ENCODE measurements around the gene RIT2. TPM values are rescaled to one million over a fixed set of nuclear protein-coding genes. Genes with fewer than 3 reads are reported as not detected.

Gene RIT2
- polyA plus RNA-seq, 2 of the 4 experiments (the other 2 are of a cell fraction), result not detected

GRCh38 chr18:43046322-43046721 lies 69.2 kb downstream of the RIT2 start:
- FAIRE-seq, result no peak
- WGBS (ENCODE audit: missing lambda C conversion rate), result 0% methylated on average over 1 of the region's 2 CpGs
- H3K4me2 ChIP-seq, result no peak overlapping the region
- no peak overlapping the region for H3K27ac ChIP-seq
- ATAC-seq, result no peak
- no peak for TF ChIP-seq RNF2 (IDR thresholded peaks at IDR 0.05; ENCODE audit: borderline replicate concordance, low read depth)
- no peak overlapping the region for H3K4me3 ChIP-seq
- DNase-seq (ENCODE audit: low read depth in 1 of 2, low spot score in 1 of 2), result no peak
- H3K9me3 ChIP-seq, result no peaks in the 10 kb centered on the region
- POLR2A ChIA-PET, result no interaction called here
- H3K4me1 ChIP-seq, result no peaks in the 10 kb centered on the region
- CTCF ChIA-PET, result no interaction called here

DNA sequence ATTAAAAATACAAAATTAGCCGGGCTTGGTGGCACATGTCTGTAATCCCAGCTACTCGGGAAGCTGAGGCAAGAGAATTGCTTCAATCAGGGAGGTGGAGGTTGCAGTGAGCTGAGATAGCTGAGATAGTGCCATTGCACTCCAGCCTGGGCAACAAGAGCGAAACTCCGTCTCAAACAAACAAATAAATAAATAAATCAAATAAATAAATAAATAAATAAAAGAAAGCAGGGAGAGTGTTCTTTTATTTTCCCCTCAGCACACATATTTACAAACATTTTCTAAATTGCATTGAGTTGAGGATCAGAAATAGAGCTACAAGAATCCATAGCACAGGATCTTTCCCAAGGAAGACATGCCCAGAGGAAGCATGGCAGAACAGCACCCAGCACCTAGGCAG lies 71.9 kb downstream of the RIT2 start:
- Histone ChIP-seq H3K4me2 (no peak overlapping the region), H3K27ac (no peak overlapping the region), H3K4me3 (no peak overlapping the region), H3K4me1 (no peaks in the 10 kb centered on the region), H3K9me3 (no peaks in the 10 kb centered on the region)
- ChIA-PET POLR2A (no interaction called here), CTCF (no interaction called here)
- 3% methylated on average over 4 of the region's 4 CpGs for WGBS (ENCODE audit: missing lambda C conversion rate)
- no peak for FAIRE-seq
- DNase-seq (ENCODE audit: low read depth in 1 of 2, low spot score in 1 of 2), result no peak
- TF ChIP-seq RARB (CRISPR knock-in tag; IDR thresholded peaks at IDR 0.05), result no peak
- peak; percentile 33; the same call in 1 of the 2 replicates for TF ChIP-seq ZC3H11A (IDR thresholded peaks at IDR 0.05)
- TF ChIP-seq TP53 (CRISPR knock-in tag; IDR thresholded peaks at IDR 0.05), result no peak
- ATAC-seq, result no peak

GRCh38 chr18:43040281-43040680 lies 75.2 kb downstream of the RIT2 start:
- TF ChIP-seq CHD4 (IDR thresholded peaks at IDR 0.05; ENCODE audit: borderline replicate concordance), result no peak
- no peak overlapping the region for H3K27ac ChIP-seq
- no peak for FAIRE-seq
- no peaks in the 10 kb centered on the region for H3K4me1 ChIP-seq
- no peak for ATAC-seq
- no peak overlapping the region for H3K4me3 ChIP-seq
- no peak overlapping the region for H3K4me2 ChIP-seq
- DNase-seq (ENCODE audit: low read depth in 1 of 2, low spot score in 1 of 2), result no peak
- WGBS (ENCODE audit: missing lambda C conversion rate), result 0% methylated on average over 2 of the region's 2 CpGs
- ChIA-PET POLR2A (no interaction called here), CTCF (no interaction called here)
- H3K9me3 ChIP-seq, result no peaks in the 10 kb centered on the region

DNA sequence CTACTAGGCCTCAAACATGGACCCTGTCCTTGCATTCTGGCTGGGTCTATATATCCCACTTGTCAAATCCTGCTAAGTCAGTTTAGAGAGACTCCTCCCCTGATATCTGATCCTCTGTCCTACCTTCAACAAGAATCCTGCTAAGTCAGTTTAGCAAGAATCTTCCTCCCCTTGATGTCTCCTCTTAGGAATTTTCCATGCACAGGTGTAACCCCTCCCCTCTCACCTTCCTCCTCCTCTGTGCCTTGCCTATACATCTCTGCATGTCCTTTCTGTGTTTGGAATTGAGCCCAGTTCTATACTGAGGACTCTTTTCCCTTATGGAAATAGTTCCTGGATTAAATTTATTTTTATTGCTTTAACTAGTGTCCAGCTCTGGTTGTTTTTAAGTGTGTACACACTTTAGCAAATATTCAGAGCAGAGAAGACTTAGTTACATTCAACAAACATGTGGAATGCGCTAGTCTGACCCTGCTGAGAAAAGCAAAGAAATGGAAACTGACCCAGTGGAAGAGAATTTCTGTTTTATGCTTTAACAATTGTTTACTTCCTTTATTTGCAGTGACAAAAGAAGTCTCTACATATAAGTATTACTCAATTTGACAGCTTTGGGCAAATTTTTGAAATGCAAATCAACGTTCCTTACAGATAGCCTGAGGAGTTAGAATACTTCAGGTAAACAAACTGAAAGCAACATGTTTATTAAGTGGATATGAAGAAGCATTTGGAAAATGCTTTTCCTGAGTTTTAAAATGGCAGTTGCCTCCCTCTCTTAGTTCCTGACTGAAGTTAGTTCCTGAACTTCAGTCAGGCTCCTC lies 80.6 kb downstream of the RIT2 start:
- no peak for DNase-seq (ENCODE audit: low read depth in 1 of 2, low spot score in 1 of 2)
- FAIRE-seq, result no peak
- WGBS (ENCODE audit: missing lambda C conversion rate), result 4% methylated on average over 2 of the region's 2 CpGs

More for the DNA sequence above, 80.6 kb downstream of the RIT2 start:
- no peaks in the 10 kb centered on the region for H3K4me1 ChIP-seq
- ChIA-PET CTCF (no interaction called here), POLR2A (no interaction called here)
- no peaks in the 10 kb centered on the region for H3K9me3 ChIP-seq
- H3K27ac ChIP-seq, result no peak overlapping the region
- ATAC-seq, result no peak
- no peak overlapping the region for H3K4me2 ChIP-seq
- H3K4me3 ChIP-seq, result no peak overlapping the region
- TF ChIP-seq HDAC2 (IDR thresholded peaks at IDR 0.05) (no peak), ZC3H11A (IDR thresholded peaks at IDR 0.05) (no peak), PBX3 (IDR thresholded peaks at IDR 0.05) (no peak), HOXA7 (CRISPR knock-in tag; IDR thresholded peaks at IDR 0.05) (no peak), CEBPB (IDR thresholded peaks at IDR 0.05) (no peak), HOXB13 (CRISPR knock-in tag; IDR thresholded peaks at IDR 0.05; ENCODE audit: low read depth) (no peak), MYC (IDR thresholded peaks at IDR 0.05; ENCODE audit: borderline replicate concordance, low read length) (no peak), HES2 (IDR thresholded peaks at IDR 0.05) (no peak)
- TF ChIP-seq, protein P1, sequence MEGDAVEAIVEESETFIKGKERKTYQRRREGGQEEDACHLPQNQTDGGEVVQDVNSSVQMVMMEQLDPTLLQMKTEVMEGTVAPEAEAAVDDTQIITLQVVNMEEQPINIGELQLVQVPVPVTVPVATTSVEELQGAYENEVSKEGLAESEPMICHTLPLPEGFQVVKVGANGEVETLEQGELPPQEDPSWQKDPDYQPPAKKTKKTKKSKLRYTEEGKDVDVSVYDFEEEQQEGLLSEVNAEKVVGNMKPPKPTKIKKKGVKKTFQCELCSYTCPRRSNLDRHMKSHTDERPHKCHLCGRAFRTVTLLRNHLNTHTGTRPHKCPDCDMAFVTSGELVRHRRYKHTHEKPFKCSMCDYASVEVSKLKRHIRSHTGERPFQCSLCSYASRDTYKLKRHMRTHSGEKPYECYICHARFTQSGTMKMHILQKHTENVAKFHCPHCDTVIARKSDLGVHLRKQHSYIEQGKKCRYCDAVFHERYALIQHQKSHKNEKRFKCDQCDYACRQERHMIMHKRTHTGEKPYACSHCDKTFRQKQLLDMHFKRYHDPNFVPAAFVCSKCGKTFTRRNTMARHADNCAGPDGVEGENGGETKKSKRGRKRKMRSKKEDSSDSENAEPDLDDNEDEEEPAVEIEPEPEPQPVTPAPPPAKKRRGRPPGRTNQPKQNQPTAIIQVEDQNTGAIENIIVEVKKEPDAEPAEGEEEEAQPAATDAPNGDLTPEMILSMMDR (IDR thresholded peaks at IDR 0.05), result no peak
